ENCODE data around the gene BAIAP3. TPM values are rescaled to one million over a fixed set of nuclear protein-coding genes. Genes with fewer than 3 reads are reported as not detected.

BAIAP3 gene
- total and polyA plus RNA-seq, 2 experiments from 2014 or later, result 5.2 to 13.0 TPM

DNA sequence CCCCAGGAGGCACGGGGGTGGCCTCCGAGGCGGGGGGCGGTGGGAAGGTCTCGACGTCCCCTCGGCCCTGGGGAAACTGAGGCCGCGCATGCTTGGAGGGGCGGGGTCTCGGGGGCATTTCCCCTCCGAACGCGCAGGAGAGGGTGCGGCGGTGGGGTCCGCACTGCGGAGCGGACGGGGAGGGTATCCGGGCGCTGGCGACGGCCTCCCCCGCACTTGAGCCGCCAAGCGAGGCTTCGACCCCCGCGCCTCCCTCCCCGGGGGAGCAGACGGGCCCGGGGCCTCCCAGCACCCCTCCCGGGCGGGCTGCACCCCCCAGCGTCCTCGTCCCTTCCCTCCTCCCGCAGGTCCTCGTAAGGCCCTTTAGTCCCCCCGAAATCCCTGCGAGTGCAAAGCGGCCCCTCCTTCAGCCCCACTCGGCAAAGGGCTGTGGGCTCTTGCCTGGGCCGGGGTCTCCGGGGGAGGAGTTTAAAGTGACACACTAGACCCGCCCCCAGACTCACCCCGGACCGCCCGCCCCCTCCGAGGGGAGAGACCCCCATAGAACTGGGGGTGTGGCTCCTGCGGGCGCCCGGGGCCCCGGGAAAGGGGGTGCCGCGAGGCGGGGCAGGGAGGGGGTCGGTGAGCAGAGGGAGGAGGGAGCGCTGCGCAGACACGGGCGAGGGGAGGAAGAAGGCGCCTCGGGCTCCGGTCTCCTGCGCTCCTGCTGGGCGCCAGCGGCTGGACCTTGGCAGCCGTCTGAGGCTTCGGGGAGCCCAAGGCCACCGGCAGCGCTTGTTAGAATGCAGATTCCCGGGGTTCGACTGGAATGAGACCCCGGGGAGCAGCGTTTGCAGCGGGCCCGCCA is 632 bp downstream of the BAIAP3 start:
- peaks cover 10% of the 10 kb centered on the region for H3K4me1 ChIP-seq (ENCODE audit: insufficient read depth)
- peaks cover 33% of the 10 kb centered on the region for H3K27me3 Mint-ChIP-seq (ENCODE audit: insufficient read depth, low read depth, poor library complexity)

More for the DNA sequence above, 632 bp downstream of the BAIAP3 start:
- Histone ChIP-seq H2AFZ (no peak overlapping the region), H4K20me1 (replicated peaks; ENCODE audit: insufficient read depth) (no peaks in the 10 kb centered on the region; the same call in 1 of the 2 replicates), H3K27me3 (ENCODE audit: insufficient read depth) (peaks cover 36% of the 10 kb centered on the region), H3K79me2 (replicated peaks; ENCODE audit: insufficient read depth) (no peaks in the 10 kb centered on the region), H3K27ac (ENCODE audit: low read depth) (no peak overlapping the region), H3K9me2 (ENCODE audit: insufficient read depth) (no peaks in the 10 kb centered on the region), H3K4me3 (peak overlapping the region; percentile 72), H3K36me3 (ENCODE audit: insufficient read depth) (no peaks in the 10 kb centered on the region), H3K4me2 (peak overlapping the region; percentile 95), H3F3A (replicated peaks; ENCODE audit: low read depth) (0 out of 2 replicates have a peak, but pooled peaks cover 5% of the 10 kb centered on the region)
- ATAC-seq (peak; percentile 4), DNase-seq (ENCODE audit: low spot score) (peak; percentile 59)
- Mint-ChIP-seq H3K27ac (no peak overlapping the region), H3K9me3 (no peaks in the 10 kb centered on the region), H3K36me3 (ENCODE audit: low read depth) (no peaks in the 10 kb centered on the region), H3K4me3 (peak overlapping the region; percentile 51), H3K4me1 (peaks cover 12% of the 10 kb centered on the region)
- TF ChIP-seq JUNB (IDR thresholded peaks at IDR 0.05; ENCODE audit: unreplicated experiment) (no peak), STAT1 (IDR thresholded peaks at IDR 0.05; ENCODE audit: unreplicated experiment) (no peak), CREB1 (CRISPR knock-in tag; IDR thresholded peaks at IDR 0.05; ENCODE audit: low read depth) (no peak), ZNF114 (CRISPR knock-in tag; IDR thresholded peaks at IDR 0.05) (no peak), ETS1 (IDR thresholded peaks at IDR 0.05) (no peak), EZH2 (IDR thresholded peaks at IDR 0.05; ENCODE audit: low read depth, unreplicated experiment) (no peak), ZNF331 (CRISPR knock-in tag; IDR thresholded peaks at IDR 0.05; ENCODE audit: low read depth) (no peak), EZH2phosphoT487 (IDR thresholded peaks at IDR 0.05; ENCODE audit: unreplicated experiment) (no peak), POLR2AphosphoS5 (IDR thresholded peaks at IDR 0.05; ENCODE audit: low read depth) (no peak)
- TF ChIP-seq, protein P1, sequence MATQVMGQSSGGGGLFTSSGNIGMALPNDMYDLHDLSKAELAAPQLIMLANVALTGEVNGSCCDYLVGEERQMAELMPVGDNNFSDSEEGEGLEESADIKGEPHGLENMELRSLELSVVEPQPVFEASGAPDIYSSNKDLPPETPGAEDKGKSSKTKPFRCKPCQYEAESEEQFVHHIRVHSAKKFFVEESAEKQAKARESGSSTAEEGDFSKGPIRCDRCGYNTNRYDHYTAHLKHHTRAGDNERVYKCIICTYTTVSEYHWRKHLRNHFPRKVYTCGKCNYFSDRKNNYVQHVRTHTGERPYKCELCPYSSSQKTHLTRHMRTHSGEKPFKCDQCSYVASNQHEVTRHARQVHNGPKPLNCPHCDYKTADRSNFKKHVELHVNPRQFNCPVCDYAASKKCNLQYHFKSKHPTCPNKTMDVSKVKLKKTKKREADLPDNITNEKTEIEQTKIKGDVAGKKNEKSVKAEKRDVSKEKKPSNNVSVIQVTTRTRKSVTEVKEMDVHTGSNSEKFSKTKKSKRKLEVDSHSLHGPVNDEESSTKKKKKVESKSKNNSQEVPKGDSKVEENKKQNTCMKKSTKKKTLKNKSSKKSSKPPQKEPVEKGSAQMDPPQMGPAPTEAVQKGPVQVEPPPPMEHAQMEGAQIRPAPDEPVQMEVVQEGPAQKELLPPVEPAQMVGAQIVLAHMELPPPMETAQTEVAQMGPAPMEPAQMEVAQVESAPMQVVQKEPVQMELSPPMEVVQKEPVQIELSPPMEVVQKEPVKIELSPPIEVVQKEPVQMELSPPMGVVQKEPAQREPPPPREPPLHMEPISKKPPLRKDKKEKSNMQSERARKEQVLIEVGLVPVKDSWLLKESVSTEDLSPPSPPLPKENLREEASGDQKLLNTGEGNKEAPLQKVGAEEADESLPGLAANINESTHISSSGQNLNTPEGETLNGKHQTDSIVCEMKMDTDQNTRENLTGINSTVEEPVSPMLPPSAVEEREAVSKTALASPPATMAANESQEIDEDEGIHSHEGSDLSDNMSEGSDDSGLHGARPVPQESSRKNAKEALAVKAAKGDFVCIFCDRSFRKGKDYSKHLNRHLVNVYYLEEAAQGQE (IDR thresholded peaks at IDR 0.05; ENCODE audit: unreplicated experiment), result no peak
- TF ChIP-seq, protein P2, sequence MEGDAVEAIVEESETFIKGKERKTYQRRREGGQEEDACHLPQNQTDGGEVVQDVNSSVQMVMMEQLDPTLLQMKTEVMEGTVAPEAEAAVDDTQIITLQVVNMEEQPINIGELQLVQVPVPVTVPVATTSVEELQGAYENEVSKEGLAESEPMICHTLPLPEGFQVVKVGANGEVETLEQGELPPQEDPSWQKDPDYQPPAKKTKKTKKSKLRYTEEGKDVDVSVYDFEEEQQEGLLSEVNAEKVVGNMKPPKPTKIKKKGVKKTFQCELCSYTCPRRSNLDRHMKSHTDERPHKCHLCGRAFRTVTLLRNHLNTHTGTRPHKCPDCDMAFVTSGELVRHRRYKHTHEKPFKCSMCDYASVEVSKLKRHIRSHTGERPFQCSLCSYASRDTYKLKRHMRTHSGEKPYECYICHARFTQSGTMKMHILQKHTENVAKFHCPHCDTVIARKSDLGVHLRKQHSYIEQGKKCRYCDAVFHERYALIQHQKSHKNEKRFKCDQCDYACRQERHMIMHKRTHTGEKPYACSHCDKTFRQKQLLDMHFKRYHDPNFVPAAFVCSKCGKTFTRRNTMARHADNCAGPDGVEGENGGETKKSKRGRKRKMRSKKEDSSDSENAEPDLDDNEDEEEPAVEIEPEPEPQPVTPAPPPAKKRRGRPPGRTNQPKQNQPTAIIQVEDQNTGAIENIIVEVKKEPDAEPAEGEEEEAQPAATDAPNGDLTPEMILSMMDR (conservative IDR thresholded peaks at IDR 0.05; ENCODE audit: low read depth in 2 of 2), result no peak

All from GM23338 (cell line).